ENCODE data around the gene H6PD.

The H6PD gene

GRCh38 chr1:9190234-9190633 lies 44.3 kb upstream of the H6PD start:
- Histone ChIP-seq H3K27ac (replicated peaks) (no peak overlapping the region), H3K27me3 (ENCODE audit: insufficient read depth, poor library complexity, severe bottlenecking) (no peaks in the 10 kb centered on the region), H3K4me3 (replicated peaks; ENCODE audit: insufficient read depth, low read length) (no peak overlapping the region)
- TF ChIP-seq POLR2AphosphoS5 (IDR thresholded peaks at IDR 0.05; ENCODE audit: low read depth) (no peak), REST (IDR thresholded peaks at IDR 0.05; ENCODE audit: insufficient replicate concordance, low read depth) (no peak), SPI1 (IDR thresholded peaks at IDR 0.05; ENCODE audit: borderline replicate concordance, low read depth) (no peak), GABPA (IDR thresholded peaks at IDR 0.05; ENCODE audit: low read depth) (no peak)
- TF ChIP-seq, protein P1, sequence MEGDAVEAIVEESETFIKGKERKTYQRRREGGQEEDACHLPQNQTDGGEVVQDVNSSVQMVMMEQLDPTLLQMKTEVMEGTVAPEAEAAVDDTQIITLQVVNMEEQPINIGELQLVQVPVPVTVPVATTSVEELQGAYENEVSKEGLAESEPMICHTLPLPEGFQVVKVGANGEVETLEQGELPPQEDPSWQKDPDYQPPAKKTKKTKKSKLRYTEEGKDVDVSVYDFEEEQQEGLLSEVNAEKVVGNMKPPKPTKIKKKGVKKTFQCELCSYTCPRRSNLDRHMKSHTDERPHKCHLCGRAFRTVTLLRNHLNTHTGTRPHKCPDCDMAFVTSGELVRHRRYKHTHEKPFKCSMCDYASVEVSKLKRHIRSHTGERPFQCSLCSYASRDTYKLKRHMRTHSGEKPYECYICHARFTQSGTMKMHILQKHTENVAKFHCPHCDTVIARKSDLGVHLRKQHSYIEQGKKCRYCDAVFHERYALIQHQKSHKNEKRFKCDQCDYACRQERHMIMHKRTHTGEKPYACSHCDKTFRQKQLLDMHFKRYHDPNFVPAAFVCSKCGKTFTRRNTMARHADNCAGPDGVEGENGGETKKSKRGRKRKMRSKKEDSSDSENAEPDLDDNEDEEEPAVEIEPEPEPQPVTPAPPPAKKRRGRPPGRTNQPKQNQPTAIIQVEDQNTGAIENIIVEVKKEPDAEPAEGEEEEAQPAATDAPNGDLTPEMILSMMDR (IDR thresholded peaks at IDR 0.05; ENCODE audit: insufficient read depth, low read length): no peak
- no peak for DNase-seq (ENCODE audit: low read depth in 1 of 2, low spot score in 1 of 2)

- DNase-seq (ENCODE audit: low read depth in 1 of 2, low spot score in 1 of 2): no peak
- Histone ChIP-seq H3K27me3 (ENCODE audit: insufficient read depth, poor library complexity, severe bottlenecking) (no peaks in the 10 kb centered on the region), H3K4me3 (replicated peaks; ENCODE audit: insufficient read depth, low read length) (no peak overlapping the region), H3K27ac (replicated peaks) (no peak overlapping the region)
- no peak for TF ChIP-seq GABPA (IDR thresholded peaks at IDR 0.05; ENCODE audit: low read depth)
- no peak for TF ChIP-seq SPI1 (IDR thresholded peaks at IDR 0.05; ENCODE audit: borderline replicate concordance, low read depth)
- TF ChIP-seq, protein P1 (IDR thresholded peaks at IDR 0.05; ENCODE audit: insufficient read depth, low read length): no peak
- no peak for TF ChIP-seq REST (IDR thresholded peaks at IDR 0.05; ENCODE audit: insufficient replicate concordance, low read depth)
- no peak for TF ChIP-seq POLR2AphosphoS5 (IDR thresholded peaks at IDR 0.05; ENCODE audit: low read depth)
Observed at GRCh38 chr1:9191231-9191630, 43.3 kb upstream of the H6PD start.

DNA sequence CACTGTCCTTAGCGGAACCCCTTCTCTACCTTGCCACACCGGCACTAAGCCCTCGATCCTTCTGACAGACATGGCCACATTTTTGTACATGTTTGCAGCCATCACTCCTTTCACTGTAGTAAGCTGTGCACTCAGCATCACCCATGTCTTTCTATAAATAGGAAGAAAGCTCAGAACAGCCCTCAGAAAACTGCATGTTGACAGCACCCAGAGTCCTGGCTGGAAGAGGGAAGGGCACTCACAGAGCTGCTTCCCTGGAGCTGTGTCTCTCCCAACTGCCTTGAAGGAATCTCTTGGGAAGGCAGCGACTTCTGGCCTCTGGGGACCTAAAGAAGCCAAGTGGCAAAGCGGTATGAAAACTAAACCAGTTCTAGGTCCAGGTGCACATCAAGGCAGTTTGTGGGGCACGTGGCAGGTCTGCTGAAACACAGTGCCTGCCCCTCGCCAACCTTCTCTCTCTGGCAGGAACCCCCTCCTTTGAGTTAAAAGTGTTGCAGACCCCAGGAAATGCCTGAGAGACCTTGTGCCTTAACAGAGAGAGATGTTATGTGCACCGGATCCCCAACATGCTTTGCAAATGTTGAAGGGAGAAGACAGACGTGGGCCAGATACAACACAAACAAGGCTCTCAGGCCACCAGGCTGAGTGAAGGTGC lies 41.9 kb upstream of the H6PD start:
- Histone ChIP-seq H3K4me3 (replicated peaks; ENCODE audit: insufficient read depth, low read length) (no peak overlapping the region), H3K27ac (replicated peaks) (no peak overlapping the region), H3K27me3 (ENCODE audit: insufficient read depth, poor library complexity, severe bottlenecking) (peaks cover 2% of the 10 kb centered on the region)
- DNase-seq (ENCODE audit: low read depth in 1 of 2, low spot score in 1 of 2): no peak
- TF ChIP-seq, protein P1 (IDR thresholded peaks at IDR 0.05; ENCODE audit: insufficient read depth, low read length): no peak
- no peak for TF ChIP-seq SPI1 (IDR thresholded peaks at IDR 0.05; ENCODE audit: borderline replicate concordance, low read depth)
- no peak for TF ChIP-seq GABPA (IDR thresholded peaks at IDR 0.05; ENCODE audit: low read depth)
- TF ChIP-seq REST (IDR thresholded peaks at IDR 0.05; ENCODE audit: insufficient replicate concordance, low read depth): no peak
- TF ChIP-seq POLR2AphosphoS5 (IDR thresholded peaks at IDR 0.05; ENCODE audit: low read depth): no peak
